ENCODE measurements around the gene SEMA3B. TPM values are rescaled to one million over a fixed set of nuclear protein-coding genes. Genes with fewer than 3 reads are reported as not detected.

The SEMA3B gene
- total RNA-seq, 6 donors from 2014 or later: 98.3 to 242 (median 122) TPM

DNA sequence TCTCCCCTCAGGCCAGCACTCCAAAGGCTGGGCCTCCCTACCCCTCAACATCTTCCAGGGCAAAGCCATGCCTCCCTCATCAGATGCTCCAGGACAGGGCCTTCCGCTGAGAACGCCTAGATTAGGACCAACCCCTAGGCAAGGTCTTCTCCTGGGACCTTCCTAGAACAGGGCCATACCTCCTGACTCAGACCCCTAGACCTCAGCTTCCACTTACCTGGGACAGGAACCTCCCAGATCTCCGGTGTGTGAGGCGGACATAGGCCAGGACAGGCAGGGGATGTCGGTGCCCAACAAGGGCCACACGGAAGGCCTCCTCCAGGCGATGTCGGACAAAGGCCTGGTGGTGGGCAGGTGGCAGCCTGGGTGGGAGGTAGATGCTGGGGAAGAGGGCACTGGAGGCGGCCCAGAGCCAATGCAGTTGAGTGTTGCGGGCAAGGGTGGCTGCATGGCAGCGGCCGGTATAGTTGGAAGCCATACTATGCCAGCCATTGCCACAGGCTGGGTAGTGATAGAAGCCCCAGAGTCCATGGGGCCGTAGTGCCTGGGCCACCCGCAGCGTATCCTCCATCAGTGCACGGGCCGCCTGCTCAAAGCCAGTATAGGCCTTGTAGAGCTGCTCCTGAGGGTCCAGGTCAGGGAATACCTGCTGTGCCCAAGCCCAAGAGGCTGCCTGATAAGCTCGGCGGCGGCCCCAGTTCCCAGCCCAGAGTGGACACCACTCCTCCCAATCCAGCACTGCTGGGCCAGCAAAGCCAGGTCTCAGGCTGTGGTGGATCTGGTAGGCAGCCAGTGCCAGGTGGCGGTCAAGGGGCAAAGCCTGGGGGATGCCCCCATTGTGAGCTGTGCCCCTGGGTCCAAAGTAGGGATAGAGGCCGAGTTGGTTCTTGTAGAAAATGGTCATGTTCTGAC, 25.8 kb downstream of the SEMA3B start:
- no peak for TF ChIP-seq POLR2A (IDR thresholded peaks at IDR 0.05)
- TF ChIP-seq, protein P1, sequence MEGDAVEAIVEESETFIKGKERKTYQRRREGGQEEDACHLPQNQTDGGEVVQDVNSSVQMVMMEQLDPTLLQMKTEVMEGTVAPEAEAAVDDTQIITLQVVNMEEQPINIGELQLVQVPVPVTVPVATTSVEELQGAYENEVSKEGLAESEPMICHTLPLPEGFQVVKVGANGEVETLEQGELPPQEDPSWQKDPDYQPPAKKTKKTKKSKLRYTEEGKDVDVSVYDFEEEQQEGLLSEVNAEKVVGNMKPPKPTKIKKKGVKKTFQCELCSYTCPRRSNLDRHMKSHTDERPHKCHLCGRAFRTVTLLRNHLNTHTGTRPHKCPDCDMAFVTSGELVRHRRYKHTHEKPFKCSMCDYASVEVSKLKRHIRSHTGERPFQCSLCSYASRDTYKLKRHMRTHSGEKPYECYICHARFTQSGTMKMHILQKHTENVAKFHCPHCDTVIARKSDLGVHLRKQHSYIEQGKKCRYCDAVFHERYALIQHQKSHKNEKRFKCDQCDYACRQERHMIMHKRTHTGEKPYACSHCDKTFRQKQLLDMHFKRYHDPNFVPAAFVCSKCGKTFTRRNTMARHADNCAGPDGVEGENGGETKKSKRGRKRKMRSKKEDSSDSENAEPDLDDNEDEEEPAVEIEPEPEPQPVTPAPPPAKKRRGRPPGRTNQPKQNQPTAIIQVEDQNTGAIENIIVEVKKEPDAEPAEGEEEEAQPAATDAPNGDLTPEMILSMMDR (IDR thresholded peaks at IDR 0.05): no peak
- no peak for TF ChIP-seq EP300 (IDR thresholded peaks at IDR 0.05)
- no peak for TF ChIP-seq POLR2AphosphoS5 (IDR thresholded peaks at IDR 0.05)
- WGBS, 2 donors: 92 to 98% methylated on average over 8 to 19 of the region's 22 CpGs
- Histone ChIP-seq H3K27me3 (no peaks in the 10 kb centered on the region), H3K36me3 (peaks cover 4 to 11% (median 7%) of the 10 kb centered on the region in 4 donors), H3K27ac (no peak overlapping the region), H3K4me1 (peaks cover 29 to 38% (median 33%) of the 10 kb centered on the region in 4 donors), H3K9me3 (no peaks in the 10 kb centered on the region), H3K4me3 (no peak overlapping the region)
- peak in 1 of 2 donors; percentile 77 for DNase-seq
- ATAC-seq (ENCODE audit: low FRiP score in 2 of 2): no peak

DNA sequence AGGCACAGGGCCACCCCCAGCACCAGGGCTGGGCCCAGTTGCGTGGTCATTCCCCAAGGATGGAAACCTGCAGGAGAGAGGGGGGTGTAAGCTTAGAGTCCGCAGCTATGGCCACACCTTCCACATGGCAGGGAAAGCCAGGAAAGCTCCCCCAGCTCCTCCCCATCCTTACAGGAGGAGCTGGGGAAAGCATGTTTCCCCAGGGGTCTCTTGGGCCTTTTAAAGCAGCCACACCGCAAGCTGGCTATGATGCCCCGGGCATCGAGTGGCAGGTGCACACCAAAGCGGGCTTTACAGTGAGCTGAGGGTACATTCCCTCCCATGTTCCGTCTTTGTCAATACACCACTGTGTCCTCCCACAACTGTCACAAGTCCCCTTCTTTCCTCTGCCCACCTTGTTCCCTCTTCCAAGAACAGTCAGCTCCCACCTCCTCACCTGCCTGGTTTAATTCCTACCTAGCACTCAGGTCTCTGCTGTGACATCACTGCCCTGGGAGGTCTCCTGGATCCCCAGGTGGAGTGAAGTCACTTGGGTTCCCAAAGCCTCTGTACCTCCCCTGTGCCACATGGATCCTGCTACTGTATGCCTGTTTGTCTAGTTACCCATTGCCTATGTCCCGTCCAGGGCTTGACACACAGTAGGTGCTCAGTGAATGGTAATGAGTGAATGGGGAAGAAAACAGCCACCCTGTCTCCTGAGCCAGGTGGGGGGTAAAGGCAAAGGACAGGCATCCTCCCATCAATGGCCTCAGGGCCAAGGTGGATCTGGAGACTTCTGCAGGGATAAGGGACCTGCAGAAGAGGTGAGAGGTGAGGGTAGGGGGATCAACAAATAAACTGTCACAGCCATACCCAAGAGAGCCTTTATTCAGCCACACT, 26.8 kb downstream of the SEMA3B start:
- Histone ChIP-seq H3K27me3 (no peaks in the 10 kb centered on the region), H3K27ac (no peak overlapping the region), H3K36me3 (peaks cover 0 to 6% (median 2%) of the 10 kb centered on the region in 4 donors), H3K4me3 (no peak overlapping the region), H3K4me1 (peaks cover 35 to 46% (median 40%) of the 10 kb centered on the region in 4 donors), H3K9me3 (no peaks in the 10 kb centered on the region)
- TF ChIP-seq, protein P1 (IDR thresholded peaks at IDR 0.05): no peak
- no peak for TF ChIP-seq EP300 (IDR thresholded peaks at IDR 0.05)
- TF ChIP-seq POLR2A (IDR thresholded peaks at IDR 0.05): no peak
- no peak for TF ChIP-seq POLR2AphosphoS5 (IDR thresholded peaks at IDR 0.05)
- no peak for ATAC-seq (ENCODE audit: low FRiP score in 2 of 2)
- WGBS, 2 donors: 88% methylated on average over 7 to 8 of the region's 8 CpGs
- DNase-seq: no peak

DNA sequence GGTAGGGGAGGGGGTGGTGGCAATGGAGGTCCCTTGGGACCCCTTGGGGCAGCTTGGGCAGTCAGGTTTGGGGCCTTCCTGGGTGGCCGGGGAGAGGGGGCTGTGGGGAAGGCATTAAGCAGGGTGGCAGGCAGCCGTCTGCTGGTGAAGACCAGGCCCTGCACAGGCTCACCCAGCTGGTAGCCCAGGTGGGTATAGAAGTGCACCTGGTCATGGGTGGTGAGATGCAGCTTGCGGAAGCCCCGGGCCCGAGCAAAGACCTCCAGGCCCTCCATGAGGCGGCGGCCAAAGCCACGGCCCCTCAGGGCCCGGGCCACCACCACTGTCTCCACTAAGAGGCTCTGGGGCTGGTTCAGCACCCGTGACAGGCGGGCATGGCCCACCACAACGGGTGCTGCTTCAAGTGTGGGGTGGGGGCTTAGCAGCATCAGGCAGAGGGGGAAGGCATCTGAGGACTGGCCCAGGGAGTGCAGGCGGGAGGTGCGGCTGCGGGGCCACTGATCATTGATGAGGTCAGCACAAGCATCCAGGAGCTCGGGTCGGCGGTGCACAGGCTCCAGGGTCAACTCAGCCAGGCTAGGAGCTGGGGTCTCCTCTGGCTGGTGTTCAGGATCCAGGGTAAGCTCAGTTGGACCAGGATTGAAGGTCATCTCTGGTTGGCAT, 27.9 kb downstream of the SEMA3B start:
- 93 to 96% methylated on average over 14 to 15 of the region's 18 CpGs for WGBS, 2 donors
- TF ChIP-seq POLR2AphosphoS5 (IDR thresholded peaks at IDR 0.05) (no peak), POLR2A (IDR thresholded peaks at IDR 0.05) (no peak), EP300 (IDR thresholded peaks at IDR 0.05) (no peak)
- TF ChIP-seq, protein P1 (IDR thresholded peaks at IDR 0.05): no peak
- peaks cover 0 to 7% (median 2%) of the 10 kb centered on the region in 4 donors for H3K36me3 ChIP-seq
- ATAC-seq (ENCODE audit: low FRiP score in 2 of 2): no peak
- H3K4me1 ChIP-seq: peaks cover 36 to 46% (median 40%) of the 10 kb centered on the region in 4 donors
- no peaks in the 10 kb centered on the region for H3K9me3 ChIP-seq
- no peak overlapping the region for H3K27ac ChIP-seq
- DNase-seq: no peak
- no peak overlapping the region for H3K4me3 ChIP-seq
- no peaks in the 10 kb centered on the region for H3K27me3 ChIP-seq

DNA sequence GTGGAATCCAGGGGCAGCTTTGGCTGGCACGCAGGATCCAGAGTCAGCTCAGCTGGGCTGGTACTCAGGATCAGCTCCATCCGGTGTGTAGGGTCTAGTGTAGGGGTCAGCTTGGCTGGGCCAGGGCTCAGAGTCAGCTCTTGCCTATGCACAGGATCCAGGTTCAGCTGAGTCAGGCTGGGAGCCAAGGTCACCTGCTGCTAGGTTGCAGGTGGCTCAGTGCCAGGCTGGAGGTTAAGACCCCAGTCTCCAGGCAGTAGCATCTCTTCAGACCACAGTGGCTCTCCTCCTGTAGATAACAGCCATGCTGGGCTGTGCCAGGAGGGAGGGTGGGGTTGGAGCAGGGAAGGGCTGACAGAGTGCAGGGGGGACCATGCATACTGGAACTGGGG, 28.4 kb downstream of the SEMA3B start:
- WGBS, 2 donors: 84 to 100% methylated on average over 2 of the region's 2 CpGs
- TF ChIP-seq POLR2A (IDR thresholded peaks at IDR 0.05) (no peak), POLR2AphosphoS5 (IDR thresholded peaks at IDR 0.05) (peak in 1 of 2 donors; percentile 8)
- Histone ChIP-seq H3K27me3 (no peaks in the 10 kb centered on the region), H3K9me3 (no peaks in the 10 kb centered on the region), H3K27ac (peak overlapping the region in 2 of 4 donors; percentile 90 to 94), H3K4me1 (peaks cover 41 to 47% (median 45%) of the 10 kb centered on the region in 4 donors), H3K4me3 (no peak overlapping the region), H3K36me3 (peaks cover 0 to 13% (median 2%) of the 10 kb centered on the region in 4 donors)
- DNase-seq (no peak), ATAC-seq (ENCODE audit: low FRiP score in 2 of 2) (no peak)

Measured in upper lobe of left lung (tissue), 6 donors.